ENCODE results near the gene ZNF611.

GRCh38 chr19:52722062-52723003 lies 12.5 kb downstream of the ZNF611 start:
- TF ChIP-seq CTCF (IDR thresholded peaks at IDR 0.05) = no peak
- TF ChIP-seq POLR2AphosphoS5 (IDR thresholded peaks at IDR 0.05; ENCODE audit: low read depth, low read length) = no peak
- TF ChIP-seq TCF7L2 (IDR thresholded peaks at IDR 0.05; ENCODE audit: low read depth, low read length) = no peak
